GM18505 (cell line): ENCODE measurements around the gene FAM89B.

Experiments used
- ATAC-seq: cut with Tn5 transposase; IDR thresholded peaks from one replicate; pipeline ENCODE4 v1.9.1; 2021; ENCODE audit not compliant: unreplicated experiment
- POLR2A ChIP-seq: IDR thresholded peaks from 4 replicates; pipeline ENCODE4 v1.6.1; 2011; ENCODE audit warnings: borderline replicate concordance; ENCODE audit not compliant: insufficient read depth, insufficient read length; ENCODE audit errors: extremely low read depth

The FAM89B gene

GRCh38 chr11:65577756-65578109, 5.4 kb downstream of the FAM89B start:
- no peak for TF ChIP-seq POLR2A
- ATAC-seq: no peak

GRCh38 chr11:65578134-65578533, 5.8 kb downstream of the FAM89B start:
- no peak for ATAC-seq
- TF ChIP-seq POLR2A: no peak

GRCh38 chr11:65578667-65579066, 6.3 kb downstream of the FAM89B start:
- no peak for TF ChIP-seq POLR2A
- ATAC-seq: no peak

GRCh38 chr11:65579291-65579690, 7.0 kb downstream of the FAM89B start:
- peak; percentile 1 for TF ChIP-seq POLR2A
- no peak for ATAC-seq

GRCh38 chr11:65580031-65580692, 7.8 kb downstream of the FAM89B start:
- no peak for ATAC-seq
- no peak for TF ChIP-seq POLR2A

GRCh38 chr11:65580756-65581155, 8.4 kb downstream of the FAM89B start:
- ATAC-seq: no peak
- TF ChIP-seq POLR2A: no peak

GRCh38 chr11:65581928-65582327, 9.6 kb downstream of the FAM89B start:
- TF ChIP-seq POLR2A: peak; percentile 2
- ATAC-seq: no peak

GRCh38 chr11:65583589-65583988, 11.3 kb downstream of the FAM89B start:
- ATAC-seq: no peak

GRCh38 chr11:65584106-65584505, 11.8 kb downstream of the FAM89B start:
- no peak for ATAC-seq
- no peak for TF ChIP-seq POLR2A

More at GRCh38 chr11:65583589-65583988, 11.3 kb downstream of the FAM89B start:
- no peak for TF ChIP-seq POLR2A

- no peak for ATAC-seq
- no peak for TF ChIP-seq POLR2A
Measured at GRCh38 chr11:65584723-65585171, 12.4 kb downstream of the FAM89B start.

GRCh38 chr11:65585396-65586246, 13.3 kb downstream of the FAM89B start:
- TF ChIP-seq POLR2A: no peak
- ATAC-seq: no peak

GRCh38 chr11:65586247-65586630, 13.9 kb downstream of the FAM89B start:
- no peak for TF ChIP-seq POLR2A
- no peak for ATAC-seq

- ATAC-seq: no peak
- TF ChIP-seq POLR2A: no peak
Measured at GRCh38 chr11:65586676-65587075, 14.3 kb downstream of the FAM89B start.
